ENCODE measurements around the gene MCF2L2.

Gene MCF2L2

GRCh38 chr3:183357564-183358079 lies 70.8 kb downstream of the MCF2L2 start:
- no peak overlapping the region for H3K4me3 ChIP-seq (ENCODE audit: low read depth, low read length)
- peak; percentile 47 for DNase-seq (ENCODE audit: low read depth)
- no peak for TF ChIP-seq MYC (IDR thresholded peaks at IDR 0.05; ENCODE audit: low read depth, low read length)
- TF ChIP-seq, protein P1, sequence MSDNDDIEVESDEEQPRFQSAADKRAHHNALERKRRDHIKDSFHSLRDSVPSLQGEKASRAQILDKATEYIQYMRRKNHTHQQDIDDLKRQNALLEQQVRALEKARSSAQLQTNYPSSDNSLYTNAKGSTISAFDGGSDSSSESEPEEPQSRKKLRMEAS (IDR thresholded peaks at IDR 0.05; ENCODE audit: low read depth, low read length), result no peak
- TF ChIP-seq POLR2A (IDR thresholded peaks at IDR 0.05; ENCODE audit: extremely low read depth, insufficient read length), result no peak
- TF ChIP-seq, protein P2, sequence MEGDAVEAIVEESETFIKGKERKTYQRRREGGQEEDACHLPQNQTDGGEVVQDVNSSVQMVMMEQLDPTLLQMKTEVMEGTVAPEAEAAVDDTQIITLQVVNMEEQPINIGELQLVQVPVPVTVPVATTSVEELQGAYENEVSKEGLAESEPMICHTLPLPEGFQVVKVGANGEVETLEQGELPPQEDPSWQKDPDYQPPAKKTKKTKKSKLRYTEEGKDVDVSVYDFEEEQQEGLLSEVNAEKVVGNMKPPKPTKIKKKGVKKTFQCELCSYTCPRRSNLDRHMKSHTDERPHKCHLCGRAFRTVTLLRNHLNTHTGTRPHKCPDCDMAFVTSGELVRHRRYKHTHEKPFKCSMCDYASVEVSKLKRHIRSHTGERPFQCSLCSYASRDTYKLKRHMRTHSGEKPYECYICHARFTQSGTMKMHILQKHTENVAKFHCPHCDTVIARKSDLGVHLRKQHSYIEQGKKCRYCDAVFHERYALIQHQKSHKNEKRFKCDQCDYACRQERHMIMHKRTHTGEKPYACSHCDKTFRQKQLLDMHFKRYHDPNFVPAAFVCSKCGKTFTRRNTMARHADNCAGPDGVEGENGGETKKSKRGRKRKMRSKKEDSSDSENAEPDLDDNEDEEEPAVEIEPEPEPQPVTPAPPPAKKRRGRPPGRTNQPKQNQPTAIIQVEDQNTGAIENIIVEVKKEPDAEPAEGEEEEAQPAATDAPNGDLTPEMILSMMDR (IDR thresholded peaks at IDR 0.05; ENCODE audit: low read depth, low read length), result no peak

DNA sequence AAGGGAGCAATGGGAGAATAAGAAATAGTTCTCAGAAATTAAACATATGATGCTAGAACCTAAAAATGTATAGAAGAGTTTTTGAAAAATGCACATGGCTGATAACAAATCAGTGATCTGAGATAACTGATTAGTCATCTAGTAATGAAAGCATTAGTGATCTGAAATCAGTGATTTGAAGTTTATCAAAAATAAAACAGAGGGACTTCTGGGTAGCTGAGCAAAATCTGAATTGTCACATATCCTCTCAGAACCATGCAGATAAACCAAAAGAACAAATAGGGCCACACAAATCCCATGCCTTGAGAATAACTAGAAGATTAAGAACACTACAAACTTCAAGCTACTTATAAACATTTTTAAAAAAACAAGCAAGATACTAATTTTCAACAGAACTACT lies 71.5 kb downstream of the MCF2L2 start:
- TF ChIP-seq POLR2A (IDR thresholded peaks at IDR 0.05; ENCODE audit: extremely low read depth, insufficient read length) (no peak), MYC (IDR thresholded peaks at IDR 0.05; ENCODE audit: low read depth, low read length) (no peak)
- TF ChIP-seq, protein P1 (IDR thresholded peaks at IDR 0.05; ENCODE audit: low read depth, low read length), result no peak
- TF ChIP-seq, protein P2 (IDR thresholded peaks at IDR 0.05; ENCODE audit: low read depth, low read length), result no peak
- DNase-seq (ENCODE audit: low read depth), result no peak
- no peak overlapping the region for H3K4me3 ChIP-seq (ENCODE audit: low read depth, low read length)

DNA sequence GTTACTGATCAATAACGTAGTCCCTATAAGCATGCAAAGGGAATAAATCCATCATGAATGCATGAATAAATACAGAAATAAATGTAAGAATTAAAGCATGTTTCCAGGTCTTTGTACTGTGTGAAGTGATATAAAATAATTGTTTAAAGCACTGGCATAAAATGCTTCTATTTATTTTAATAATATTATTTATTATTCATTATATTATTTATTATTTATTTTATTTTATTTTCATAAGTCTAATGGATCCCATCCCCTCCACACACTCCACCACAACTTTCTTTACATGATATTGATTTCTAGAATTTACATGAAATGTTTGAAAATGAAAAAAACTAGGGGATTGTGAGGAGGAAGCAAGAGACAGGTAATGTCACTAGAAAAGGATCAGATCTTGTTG lies 73.5 kb downstream of the MCF2L2 start:
- TF ChIP-seq, protein P1 (IDR thresholded peaks at IDR 0.05; ENCODE audit: low read depth, low read length), result no peak
- TF ChIP-seq, protein P2 (IDR thresholded peaks at IDR 0.05; ENCODE audit: low read depth, low read length), result no peak
- TF ChIP-seq POLR2A (IDR thresholded peaks at IDR 0.05; ENCODE audit: extremely low read depth, insufficient read length) (no peak), MYC (IDR thresholded peaks at IDR 0.05; ENCODE audit: low read depth, low read length) (no peak)
- DNase-seq (ENCODE audit: low read depth), result no peak
- H3K4me3 ChIP-seq (ENCODE audit: low read depth, low read length), result no peak overlapping the region

- no peak for DNase-seq (ENCODE audit: low read depth)
- no peak for TF ChIP-seq POLR2A (IDR thresholded peaks at IDR 0.05; ENCODE audit: extremely low read depth, insufficient read length)
- no peak for TF ChIP-seq MYC (IDR thresholded peaks at IDR 0.05; ENCODE audit: low read depth, low read length)
- TF ChIP-seq, protein P1 (IDR thresholded peaks at IDR 0.05; ENCODE audit: low read depth, low read length), result no peak
- TF ChIP-seq, protein P2 (IDR thresholded peaks at IDR 0.05; ENCODE audit: low read depth, low read length), result no peak
Measured at GRCh38 chr3:183354325-183354831, 74.0 kb downstream of the MCF2L2 start.

GRCh38 chr3:183353421-183353820 lies 75.0 kb downstream of the MCF2L2 start:
- no peak overlapping the region for H3K4me3 ChIP-seq (ENCODE audit: low read depth, low read length)
- TF ChIP-seq MYC (IDR thresholded peaks at IDR 0.05; ENCODE audit: low read depth, low read length) (no peak), POLR2A (IDR thresholded peaks at IDR 0.05; ENCODE audit: extremely low read depth, insufficient read length) (no peak)
- TF ChIP-seq, protein P1 (IDR thresholded peaks at IDR 0.05; ENCODE audit: low read depth, low read length), result no peak
- TF ChIP-seq, protein P2 (IDR thresholded peaks at IDR 0.05; ENCODE audit: low read depth, low read length), result no peak
- no peak for DNase-seq (ENCODE audit: low read depth)

More at GRCh38 chr3:183354325-183354831, 74.0 kb downstream of the MCF2L2 start:
- no peak overlapping the region for H3K4me3 ChIP-seq (ENCODE audit: low read depth, low read length)

All from NB4 (cell line).